Measurements from ENCODE around the gene PRDM16.

The PRDM16 gene

DNA sequence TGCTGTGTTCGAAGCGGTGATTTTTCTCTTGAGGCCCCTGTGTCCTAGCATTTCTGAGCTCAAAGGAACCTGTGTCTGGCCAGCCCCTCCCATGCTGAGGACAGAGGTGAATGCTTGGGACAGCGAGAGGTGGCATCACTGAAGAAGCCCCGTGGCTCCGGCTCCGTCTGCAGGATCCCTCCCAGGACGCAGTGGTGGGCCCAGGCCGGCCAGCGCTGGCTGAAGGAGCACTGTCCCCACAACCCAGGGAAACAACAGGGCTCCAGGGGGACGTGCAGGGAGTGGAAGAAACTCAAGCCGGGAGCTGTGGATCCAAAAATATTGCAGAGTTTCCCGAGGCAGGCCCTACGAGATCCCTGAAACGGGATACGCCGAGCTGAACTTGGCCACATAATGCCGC, 221.4 kb downstream of the PRDM16 start:
- Histone ChIP-seq H3K27me3 (ENCODE audit: control insufficient read depth, insufficient read depth, low read length) (no peaks in the 10 kb centered on the region), H3K36me3 (ENCODE audit: control insufficient read depth, insufficient read depth, low read length) (no peaks in the 10 kb centered on the region), H3K4me3 (ENCODE audit: low read length) (no peak overlapping the region)

DNA sequence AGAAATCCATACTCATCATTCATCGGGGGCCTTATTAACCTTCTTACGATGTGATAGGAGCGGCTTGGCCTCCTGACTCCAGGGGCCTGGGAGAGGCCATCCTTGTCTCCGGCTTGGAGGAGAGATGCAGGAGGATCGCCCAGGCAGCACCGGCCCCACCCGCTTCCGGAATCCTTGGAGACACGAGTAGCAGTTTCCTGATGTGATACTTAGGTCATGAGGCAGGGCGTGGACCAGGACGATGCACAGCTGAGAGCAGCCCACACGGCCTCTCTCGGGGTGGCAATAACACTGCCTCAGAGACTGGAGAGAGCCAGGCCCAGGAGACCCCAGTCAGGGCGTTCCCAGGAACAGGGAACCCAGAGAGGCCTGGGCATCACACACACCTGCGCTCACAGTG, 221.9 kb downstream of the PRDM16 start:
- H3K4me3 ChIP-seq (ENCODE audit: low read length) = no peak overlapping the region
- H3K9me3 ChIP-seq (ENCODE audit: control insufficient read depth, low read length) = no peaks in the 10 kb centered on the region
- H3K27me3 ChIP-seq (ENCODE audit: control insufficient read depth, insufficient read depth, low read length) = no peaks in the 10 kb centered on the region
- H3K9ac ChIP-seq (ENCODE audit: low read length) = no peak overlapping the region
- H3K36me3 ChIP-seq (ENCODE audit: control insufficient read depth, insufficient read depth, low read length) = no peaks in the 10 kb centered on the region
- peaks cover 20% of the 10 kb centered on the region for H3K4me1 ChIP-seq (ENCODE audit: control insufficient read depth, insufficient read depth, low read length)

More for the DNA sequence above, 221.4 kb downstream of the PRDM16 start:
- Histone ChIP-seq H3K9me3 (ENCODE audit: control insufficient read depth, low read length) (no peaks in the 10 kb centered on the region), H3K4me1 (ENCODE audit: control insufficient read depth, insufficient read depth, low read length) (peaks cover 22% of the 10 kb centered on the region), H3K9ac (ENCODE audit: low read length) (no peak overlapping the region)

DNA sequence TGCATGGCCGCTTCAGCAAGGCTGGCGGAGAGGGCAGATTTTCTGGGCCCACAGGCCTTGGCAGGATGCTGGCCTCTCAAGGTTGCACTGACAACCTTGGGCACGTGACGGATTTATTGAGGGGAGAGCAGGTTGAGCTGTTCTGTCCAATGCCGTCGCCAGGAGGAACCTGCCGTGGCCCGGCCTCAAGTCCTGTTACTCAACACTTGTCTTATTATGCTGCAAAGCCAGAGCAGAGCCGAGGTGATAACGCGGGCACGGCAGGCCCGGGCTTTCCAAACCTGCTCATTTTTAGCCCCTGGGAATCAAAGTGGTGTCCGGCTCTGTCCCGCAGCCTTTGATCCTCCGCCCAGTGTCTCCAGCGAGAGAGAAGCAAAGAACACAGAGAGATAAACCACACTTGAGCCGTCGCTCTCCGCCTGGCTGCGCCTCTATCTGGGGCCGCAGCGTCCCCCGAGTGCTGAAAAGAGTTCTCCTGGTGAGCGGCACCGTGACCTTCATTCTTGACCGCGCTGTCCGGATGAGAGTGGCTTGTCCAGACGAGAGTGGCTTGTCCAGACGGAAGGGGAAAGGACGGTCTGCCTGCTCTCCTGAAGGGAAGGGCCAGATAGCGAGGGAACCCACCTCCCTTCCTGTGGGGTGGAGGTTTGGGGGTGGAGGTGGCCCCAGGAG, 223.2 kb downstream of the PRDM16 start:
- Histone ChIP-seq H3K9me3 (ENCODE audit: control insufficient read depth, low read length) (no peaks in the 10 kb centered on the region), H3K4me1 (ENCODE audit: control insufficient read depth, insufficient read depth, low read length) (peaks cover 20% of the 10 kb centered on the region), H3K4me3 (ENCODE audit: low read length) (no peak overlapping the region), H3K36me3 (ENCODE audit: control insufficient read depth, insufficient read depth, low read length) (no peaks in the 10 kb centered on the region), H3K27me3 (ENCODE audit: control insufficient read depth, insufficient read depth, low read length) (no peaks in the 10 kb centered on the region), H3K9ac (ENCODE audit: low read length) (no peak overlapping the region)

DNA sequence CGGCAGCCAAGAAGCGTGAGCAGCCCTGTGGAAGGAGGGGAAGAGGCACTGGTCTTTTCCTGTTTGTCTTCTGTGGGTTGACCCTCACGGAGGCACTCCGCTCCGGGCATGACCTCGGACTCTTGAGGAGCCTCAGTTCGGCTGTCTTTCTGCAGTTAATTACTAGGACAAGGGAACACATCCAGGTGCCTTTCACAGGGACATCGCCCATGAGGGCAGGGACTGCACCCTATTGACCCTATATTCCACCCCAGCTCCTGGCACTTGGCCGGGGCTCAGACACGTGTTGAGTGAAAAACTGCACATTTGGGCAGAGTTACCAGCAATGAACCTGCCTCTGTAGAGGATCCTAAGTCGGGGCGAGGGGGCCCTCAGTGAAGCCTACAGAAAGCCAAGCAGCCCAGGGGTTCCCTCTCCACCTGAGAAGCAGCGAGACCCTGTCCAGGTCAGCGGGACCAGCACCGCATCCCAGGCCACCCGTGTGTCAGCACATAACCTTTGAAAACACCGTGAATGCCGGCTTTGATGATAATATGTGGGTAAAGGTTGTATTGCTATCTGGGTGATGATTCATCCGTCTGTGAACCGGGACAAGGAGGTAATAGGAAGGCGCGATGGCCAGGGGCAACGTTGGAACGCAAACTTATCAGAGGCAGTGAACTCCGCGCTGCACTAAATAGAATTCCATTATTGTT, 224.0 kb downstream of the PRDM16 start:
- H3K4me1 ChIP-seq (ENCODE audit: control insufficient read depth, insufficient read depth, low read length) = peaks cover 20% of the 10 kb centered on the region
- no peaks in the 10 kb centered on the region for H3K27me3 ChIP-seq (ENCODE audit: control insufficient read depth, insufficient read depth, low read length)
- H3K9me3 ChIP-seq (ENCODE audit: control insufficient read depth, low read length) = no peaks in the 10 kb centered on the region
- H3K9ac ChIP-seq (ENCODE audit: low read length) = no peak overlapping the region
- no peak overlapping the region for H3K4me3 ChIP-seq (ENCODE audit: low read length)
- no peaks in the 10 kb centered on the region for H3K36me3 ChIP-seq (ENCODE audit: control insufficient read depth, insufficient read depth, low read length)

DNA sequence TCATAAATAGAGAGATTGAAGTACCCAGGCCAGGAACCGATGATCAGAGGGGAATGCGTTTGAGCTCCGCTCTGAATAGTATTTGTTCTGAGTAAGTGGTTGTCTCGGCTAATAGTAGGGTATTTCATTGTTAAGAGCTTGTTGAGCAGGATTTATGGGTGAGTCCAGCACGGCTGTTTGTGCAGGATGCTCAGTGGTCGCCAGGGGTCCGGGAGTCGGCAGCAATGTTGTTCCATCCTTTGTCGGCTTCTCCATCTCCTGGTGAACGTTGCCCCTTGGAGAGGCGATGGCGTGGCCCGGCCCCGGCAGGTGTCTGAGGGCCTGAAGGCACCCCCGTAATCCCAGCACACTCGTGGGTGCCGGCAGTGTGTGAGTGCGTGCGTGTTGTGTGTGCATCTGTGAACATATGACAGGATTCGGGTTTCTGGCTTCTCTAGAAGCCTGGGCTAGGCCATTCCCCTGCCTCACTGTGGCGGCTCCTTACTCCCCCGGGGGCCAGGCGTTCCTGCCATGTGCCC, 224.6 kb downstream of the PRDM16 start:
- no peak overlapping the region for H3K4me3 ChIP-seq (ENCODE audit: low read length)
- no peaks in the 10 kb centered on the region for H3K27me3 ChIP-seq (ENCODE audit: control insufficient read depth, insufficient read depth, low read length)
- H3K9ac ChIP-seq (ENCODE audit: low read length) = no peak overlapping the region
- H3K36me3 ChIP-seq (ENCODE audit: control insufficient read depth, insufficient read depth, low read length) = no peaks in the 10 kb centered on the region
- no peaks in the 10 kb centered on the region for H3K9me3 ChIP-seq (ENCODE audit: control insufficient read depth, low read length)
- H3K4me1 ChIP-seq (ENCODE audit: control insufficient read depth, insufficient read depth, low read length) = peaks cover 20% of the 10 kb centered on the region

DNA sequence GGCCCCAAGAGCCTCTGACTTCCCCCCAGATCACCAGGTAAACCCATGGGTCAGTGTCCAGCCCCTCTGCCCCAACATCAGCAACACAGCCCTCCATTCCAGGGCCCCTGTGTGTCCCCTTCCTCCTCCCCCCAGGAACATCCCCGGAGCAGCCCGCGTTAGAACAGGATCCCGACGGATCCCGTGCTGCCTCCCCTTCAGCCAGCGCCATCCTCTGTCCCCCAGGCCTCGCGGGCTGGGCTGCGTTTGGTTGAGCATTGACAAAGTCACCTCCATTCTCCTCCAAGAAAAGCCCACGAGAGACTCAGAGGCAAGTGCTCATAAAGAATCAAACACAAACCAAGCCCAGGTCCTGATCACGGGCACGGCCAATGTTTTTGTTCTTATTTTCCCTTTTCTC, 225.4 kb downstream of the PRDM16 start:
- H3K9ac ChIP-seq (ENCODE audit: low read length) = no peak overlapping the region
- no peaks in the 10 kb centered on the region for H3K36me3 ChIP-seq (ENCODE audit: control insufficient read depth, insufficient read depth, low read length)
- H3K4me1 ChIP-seq (ENCODE audit: control insufficient read depth, insufficient read depth, low read length) = peaks cover 20% of the 10 kb centered on the region
- no peaks in the 10 kb centered on the region for H3K9me3 ChIP-seq (ENCODE audit: control insufficient read depth, low read length)
- no peaks in the 10 kb centered on the region for H3K27me3 ChIP-seq (ENCODE audit: control insufficient read depth, insufficient read depth, low read length)
- no peak overlapping the region for H3K4me3 ChIP-seq (ENCODE audit: low read length)

DNA sequence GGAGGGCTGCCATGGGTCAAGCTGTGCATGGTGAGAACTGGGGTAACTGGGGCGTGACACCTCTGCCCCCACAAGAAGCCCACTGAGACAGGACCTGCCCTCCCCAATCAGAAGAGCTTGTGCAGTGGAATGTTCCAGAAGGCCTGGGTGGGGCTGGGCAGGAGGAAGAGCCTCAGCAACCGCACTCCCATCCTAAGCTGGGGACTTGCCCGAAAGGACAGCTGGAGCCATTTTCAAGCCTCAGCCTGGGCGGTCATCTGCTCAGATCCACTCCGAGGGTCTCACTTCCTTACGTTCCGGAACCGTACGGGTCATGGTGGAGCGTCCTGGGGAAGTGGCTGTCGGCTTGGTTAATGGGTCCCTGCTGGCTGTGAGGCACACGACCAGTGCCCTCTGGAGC, 226.8 kb downstream of the PRDM16 start:
- H3K27me3 ChIP-seq (ENCODE audit: control insufficient read depth, insufficient read depth, low read length) = no peaks in the 10 kb centered on the region
- no peak overlapping the region for H3K4me3 ChIP-seq (ENCODE audit: low read length)
- no peaks in the 10 kb centered on the region for H3K36me3 ChIP-seq (ENCODE audit: control insufficient read depth, insufficient read depth, low read length)
- no peak overlapping the region for H3K9ac ChIP-seq (ENCODE audit: low read length)
- no peaks in the 10 kb centered on the region for H3K9me3 ChIP-seq (ENCODE audit: control insufficient read depth, low read length)
- H3K4me1 ChIP-seq (ENCODE audit: control insufficient read depth, insufficient read depth, low read length) = peaks cover 20% of the 10 kb centered on the region

DNA sequence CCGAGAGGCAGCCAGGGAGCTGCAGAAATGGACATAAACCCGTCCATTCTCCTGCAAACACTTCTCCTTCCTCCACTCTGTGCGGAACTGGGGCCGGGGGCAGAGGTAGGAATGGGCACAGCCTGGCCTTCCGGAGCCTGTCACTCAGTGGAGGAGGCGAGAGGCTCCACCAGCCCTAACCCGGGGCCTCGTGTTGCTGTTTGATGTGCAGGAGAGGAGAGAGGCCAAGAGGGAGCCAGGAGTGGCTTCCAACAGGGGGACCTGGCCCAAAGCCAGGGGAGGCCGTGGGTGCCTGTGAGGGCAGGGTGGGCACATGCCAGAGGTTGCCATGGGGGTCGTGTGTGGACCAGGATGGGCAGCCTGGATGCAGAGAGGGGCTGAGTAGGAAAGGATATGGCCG, 227.3 kb downstream of the PRDM16 start:
- H3K27me3 ChIP-seq (ENCODE audit: control insufficient read depth, insufficient read depth, low read length) = no peaks in the 10 kb centered on the region
- no peaks in the 10 kb centered on the region for H3K9me3 ChIP-seq (ENCODE audit: control insufficient read depth, low read length)
- H3K4me1 ChIP-seq (ENCODE audit: control insufficient read depth, insufficient read depth, low read length) = peaks cover 20% of the 10 kb centered on the region
- H3K4me3 ChIP-seq (ENCODE audit: low read length) = no peak overlapping the region
- H3K9ac ChIP-seq (ENCODE audit: low read length) = no peak overlapping the region
- H3K36me3 ChIP-seq (ENCODE audit: control insufficient read depth, insufficient read depth, low read length) = no peaks in the 10 kb centered on the region

DNA sequence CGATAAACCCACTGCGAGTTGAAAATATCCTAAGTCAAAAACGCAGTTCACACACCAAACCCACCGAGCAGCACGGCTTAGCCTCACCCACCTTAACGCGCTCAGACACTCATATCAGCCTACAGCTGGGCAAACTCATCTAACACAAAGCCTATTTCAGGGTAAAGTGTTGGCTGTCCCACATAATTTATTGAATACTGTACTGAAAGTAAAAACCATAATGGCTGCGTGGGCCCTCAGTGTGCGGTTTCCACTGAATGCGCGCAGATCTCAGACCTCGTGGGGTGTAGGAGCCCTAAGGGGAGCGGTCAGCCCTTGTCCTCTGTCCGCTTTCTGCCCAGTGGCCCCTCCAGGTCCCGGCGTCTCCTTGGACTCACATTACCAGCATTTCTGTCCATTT, 227.8 kb downstream of the PRDM16 start:
- Histone ChIP-seq H3K4me3 (ENCODE audit: low read length) (no peak overlapping the region), H3K27me3 (ENCODE audit: control insufficient read depth, insufficient read depth, low read length) (no peaks in the 10 kb centered on the region), H3K9me3 (ENCODE audit: control insufficient read depth, low read length) (no peaks in the 10 kb centered on the region), H3K36me3 (ENCODE audit: control insufficient read depth, insufficient read depth, low read length) (no peaks in the 10 kb centered on the region), H3K4me1 (ENCODE audit: control insufficient read depth, insufficient read depth, low read length) (peaks cover 20% of the 10 kb centered on the region), H3K9ac (ENCODE audit: low read length) (no peak overlapping the region)

DNA sequence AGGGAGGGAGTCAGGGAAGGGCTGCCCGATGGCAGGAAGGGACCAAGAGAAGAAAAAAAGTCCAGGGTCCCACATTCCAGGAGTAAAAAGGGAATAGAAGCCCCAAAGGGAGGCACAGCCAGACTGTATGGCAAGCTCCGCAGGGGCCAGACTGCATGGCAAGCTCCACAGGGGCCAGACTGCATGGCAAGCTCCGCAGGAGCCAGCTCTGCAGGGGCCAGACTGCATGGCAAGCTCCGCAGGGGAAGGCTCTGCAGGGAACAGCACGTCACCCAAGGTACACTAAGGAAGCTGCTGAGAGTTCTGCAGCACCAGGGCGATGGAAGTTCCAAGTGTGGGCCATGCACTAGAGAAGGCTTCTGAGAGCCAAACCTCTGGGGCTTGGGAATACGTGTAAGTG, 228.8 kb downstream of the PRDM16 start:
- no peaks in the 10 kb centered on the region for H3K27me3 ChIP-seq (ENCODE audit: control insufficient read depth, insufficient read depth, low read length)
- H3K9me3 ChIP-seq (ENCODE audit: control insufficient read depth, low read length) = no peaks in the 10 kb centered on the region
- no peaks in the 10 kb centered on the region for H3K36me3 ChIP-seq (ENCODE audit: control insufficient read depth, insufficient read depth, low read length)
- H3K9ac ChIP-seq (ENCODE audit: low read length) = no peak overlapping the region
- no peak overlapping the region for H3K4me3 ChIP-seq (ENCODE audit: low read length)
- H3K4me1 ChIP-seq (ENCODE audit: control insufficient read depth, insufficient read depth, low read length) = peaks cover 12% of the 10 kb centered on the region

DNA sequence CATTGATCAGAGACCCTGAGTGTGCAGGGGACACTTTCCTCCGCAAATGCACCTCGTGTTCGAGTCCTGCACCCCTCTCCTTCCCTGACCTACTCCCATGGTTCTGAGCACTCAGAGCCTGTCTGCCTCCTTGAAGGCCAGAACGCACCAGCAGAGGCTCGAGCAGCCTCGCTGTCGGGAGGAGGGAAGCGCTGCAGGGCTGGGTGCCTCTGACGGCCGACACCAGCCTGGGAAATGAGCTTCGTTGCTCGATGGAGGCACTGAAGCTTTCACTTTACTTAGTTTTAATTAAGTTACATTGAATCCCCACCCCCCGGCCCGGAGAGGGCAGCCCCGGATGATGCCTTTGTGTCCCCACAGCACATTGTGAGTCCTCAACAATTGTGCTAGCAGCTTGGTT, 229.2 kb downstream of the PRDM16 start:
- Histone ChIP-seq H3K36me3 (ENCODE audit: control insufficient read depth, insufficient read depth, low read length) (no peaks in the 10 kb centered on the region), H3K9me3 (ENCODE audit: control insufficient read depth, low read length) (no peaks in the 10 kb centered on the region), H3K4me1 (ENCODE audit: control insufficient read depth, insufficient read depth, low read length) (peaks cover 7% of the 10 kb centered on the region), H3K27me3 (ENCODE audit: control insufficient read depth, insufficient read depth, low read length) (no peaks in the 10 kb centered on the region), H3K9ac (ENCODE audit: low read length) (no peak overlapping the region), H3K4me3 (ENCODE audit: low read length) (no peak overlapping the region)

DNA sequence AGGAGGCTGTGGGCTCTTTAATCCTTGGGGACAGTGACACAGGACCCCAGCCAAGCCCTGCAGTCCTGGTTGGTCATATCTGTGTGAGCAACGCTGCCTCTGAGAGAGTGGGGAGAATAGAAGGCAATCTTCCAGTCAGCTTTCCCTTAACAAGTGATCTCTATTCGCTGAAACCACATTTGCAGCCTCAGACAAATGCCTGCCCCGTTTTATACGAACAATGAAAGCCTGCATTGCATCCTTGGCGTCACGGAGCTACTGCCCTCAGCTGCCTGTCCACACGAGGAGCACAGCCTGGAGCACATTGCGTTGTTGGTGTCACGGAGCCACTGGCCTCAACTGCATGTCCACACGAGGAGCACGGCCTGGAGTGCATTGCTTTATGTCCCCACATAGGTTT, 235.2 kb downstream of the PRDM16 start:
- Histone ChIP-seq H3K9ac (ENCODE audit: low read length) (no peak overlapping the region), H3K27me3 (ENCODE audit: control insufficient read depth, insufficient read depth, low read length) (no peaks in the 10 kb centered on the region), H3K4me3 (ENCODE audit: low read length) (no peak overlapping the region), H3K4me1 (ENCODE audit: control insufficient read depth, insufficient read depth, low read length) (no peaks in the 10 kb centered on the region), H3K9me3 (ENCODE audit: control insufficient read depth, low read length) (no peaks in the 10 kb centered on the region), H3K36me3 (ENCODE audit: control insufficient read depth, insufficient read depth, low read length) (no peaks in the 10 kb centered on the region)
